Stomach smooth muscle (tissue), 2 donors: ENCODE data around the gene PVALEF.

Source experiments
- H3K27ac ChIP-seq: one replicate; pipeline ENCODE4 v1.7.0; 2013; ENCODE audit warnings: mild to moderate bottlenecking, low read length, inconsistent platforms
- H3K27me3 ChIP-seq, 2 donors: one replicate each; pipeline ENCODE4 v1.7.0; 2013; ENCODE audit warnings: low read length in 2 of 2; ENCODE audit not compliant: insufficient read depth in 2 of 2, control insufficient read depth in 1 of 2
- H3K36me3 ChIP-seq, 2 donors: one replicate each; pipeline ENCODE4 v1.7.0; 2013; ENCODE audit warnings: low read length in 2 of 2; ENCODE audit not compliant: control insufficient read depth in 2 of 2, insufficient read depth in 2 of 2
- H3K4me1 ChIP-seq: one replicate; pipeline ENCODE4 v1.7.0; 2013; ENCODE audit warnings: low read length; ENCODE audit not compliant: control insufficient read depth, insufficient read depth
- H3K4me3 ChIP-seq, 2 donors: one replicate each; pipeline ENCODE4 v1.7.0; 2013; ENCODE audit warnings: low read length in 2 of 2
- H3K9ac ChIP-seq, 2 donors: one replicate each; pipeline ENCODE4 v1.7.0; 2013; ENCODE audit warnings: low read length in 2 of 2, mild to moderate bottlenecking in 1 of 2
- H3K9me3 ChIP-seq, 2 donors: one replicate each; pipeline ENCODE4 v1.7.0; 2013; ENCODE audit warnings: low read length in 2 of 2; ENCODE audit not compliant: control insufficient read depth in 2 of 2
- donor health status: healthy.
- donor health status: Pancreatic carcinoma.

PVALEF gene

GRCh38 chr17:81165246-81166032 is at the start of gene PVALEF:
TSS of gene PVALEF (plus strand) at chr17:81165507. CDS start at chr17:81181227, 15,720 bp downstream.
- Histone ChIP-seq H3K9ac (peak within 1 kb of the TSS; percentile 9 to 64), H3K4me1 (peaks cover 18% of the 10 kb centered on the region), H3K27ac (peak within 1 kb of the TSS; percentile 41), H3K9me3 (no peaks in the 10 kb centered on the region), H3K27me3 (peaks cover 3% of the 10 kb centered on the region in 2 donors), H3K4me3 (peak within 1 kb of the TSS in 1 of 2 donors; percentile 75), H3K36me3 (no peaks in the 10 kb centered on the region)

- peaks cover 0 to 11% of the 10 kb centered on the region in 2 donors for H3K36me3 ChIP-seq
- H3K9me3 ChIP-seq = no peaks in the 10 kb centered on the region
- no peak overlapping the region for H3K4me3 ChIP-seq
- H3K9ac ChIP-seq = no peak overlapping the region
- H3K4me1 ChIP-seq = peaks cover 15% of the 10 kb centered on the region
- H3K27me3 ChIP-seq = no peaks in the 10 kb centered on the region
- no peak overlapping the region for H3K27ac ChIP-seq
Measured at GRCh38 chr17:81115749-81116464, 49.4 kb upstream of the PVALEF start.

DNA sequence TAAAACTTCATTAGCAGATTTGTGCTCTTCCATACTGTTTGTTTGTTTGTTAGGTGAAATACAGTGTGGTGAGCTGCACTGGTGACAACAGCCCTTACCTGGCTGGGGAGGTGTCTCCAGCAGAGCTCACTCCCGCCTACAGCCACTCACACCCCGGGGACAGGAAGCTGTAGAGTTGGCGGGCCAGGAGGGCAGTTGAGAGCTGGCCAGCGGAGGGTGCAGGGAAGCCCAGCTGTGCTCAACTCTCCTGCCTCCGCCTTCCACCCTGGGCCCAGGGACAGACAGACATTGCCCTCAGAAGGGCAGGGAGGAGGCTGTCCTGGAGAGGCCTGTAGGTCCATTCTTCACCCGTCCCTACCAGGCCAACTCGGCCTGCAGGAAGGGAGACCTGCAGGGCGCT is 48.6 kb upstream of the PVALEF start:
- H3K9me3 ChIP-seq = no peaks in the 10 kb centered on the region
- H3K9ac ChIP-seq = no peak overlapping the region
- H3K4me1 ChIP-seq = peaks cover 15% of the 10 kb centered on the region
- H3K27ac ChIP-seq = no peak overlapping the region
- no peaks in the 10 kb centered on the region for H3K27me3 ChIP-seq
- H3K36me3 ChIP-seq = peaks cover 0 to 9% of the 10 kb centered on the region in 2 donors
- no peak overlapping the region for H3K4me3 ChIP-seq

DNA sequence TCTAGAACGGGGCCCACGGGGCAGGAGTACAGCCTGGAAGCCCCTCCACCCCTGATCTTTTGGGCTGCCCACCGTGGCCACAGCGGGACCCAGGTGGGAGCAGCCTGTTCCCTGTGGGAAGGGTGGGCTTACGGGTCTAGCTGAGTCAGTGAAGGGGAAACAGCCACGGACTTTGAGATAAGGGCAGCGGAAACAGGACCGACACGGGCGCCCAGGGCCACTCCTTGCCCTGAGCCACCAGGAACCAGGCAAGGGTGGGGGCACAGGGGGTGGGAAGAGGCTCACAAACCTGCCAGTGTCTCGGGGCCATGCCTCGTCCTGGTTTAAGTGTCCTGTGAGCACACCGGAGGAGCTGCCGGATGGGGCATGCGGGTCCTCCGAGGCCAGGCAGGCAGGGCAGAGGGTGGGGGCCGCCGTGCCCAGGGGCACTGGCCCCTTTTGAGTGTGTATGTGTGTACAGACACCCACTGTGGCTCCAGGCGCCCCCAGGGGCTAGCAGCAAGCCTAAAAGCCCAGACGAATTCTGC is 47.6 kb upstream of the PVALEF start:
- Histone ChIP-seq H3K4me3 (no peak overlapping the region), H3K9me3 (no peaks in the 10 kb centered on the region), H3K27me3 (no peaks in the 10 kb centered on the region), H3K9ac (no peak overlapping the region), H3K4me1 (peaks cover 15% of the 10 kb centered on the region), H3K36me3 (peaks cover 0 to 6% of the 10 kb centered on the region in 2 donors), H3K27ac (no peak overlapping the region)

DNA sequence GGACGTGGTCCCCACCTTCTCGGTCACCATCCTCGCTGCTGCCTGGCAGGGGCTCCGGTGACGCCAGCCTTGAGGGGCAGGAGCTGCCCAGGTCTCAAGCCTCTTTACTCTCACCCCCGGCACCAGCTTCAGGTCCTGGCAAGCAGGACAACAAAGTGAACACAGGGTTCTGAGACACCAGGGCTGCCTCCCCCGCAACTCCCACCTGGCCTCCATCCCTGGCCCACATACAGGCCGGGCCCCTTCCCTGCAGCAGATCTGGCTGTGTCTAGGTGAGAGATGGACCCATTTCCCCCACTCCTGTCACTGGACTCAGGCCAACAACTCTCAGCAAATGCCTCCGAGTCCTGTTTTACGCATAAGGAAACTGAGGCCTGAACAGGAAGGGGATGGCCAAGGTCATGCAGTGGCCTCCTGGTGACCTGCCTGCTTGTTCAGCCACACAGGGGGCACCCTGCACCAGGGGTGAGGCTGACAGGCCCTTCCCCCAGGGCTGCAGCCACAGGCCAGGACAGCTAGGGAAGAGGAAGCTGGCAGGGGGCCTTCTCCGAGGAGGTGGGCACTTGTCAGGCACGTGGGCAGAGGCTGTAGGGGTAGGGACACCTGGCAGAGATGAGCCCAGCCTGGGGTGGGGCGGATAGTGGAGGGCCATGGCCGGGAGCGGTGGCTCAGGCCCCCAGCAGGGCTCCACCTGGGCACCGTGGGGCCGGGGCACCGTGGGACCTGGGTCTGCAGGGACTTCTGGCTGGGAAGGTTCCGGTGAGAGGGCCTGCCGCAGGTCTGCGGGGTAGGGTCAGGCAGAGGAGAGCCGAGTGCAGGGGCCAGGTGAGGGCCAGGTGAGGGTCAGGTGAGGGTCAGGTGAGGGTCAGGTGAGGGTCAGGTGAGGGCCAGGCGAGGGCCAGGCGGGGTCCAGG is 46.7 kb upstream of the PVALEF start:
- H3K4me1 ChIP-seq = peaks cover 15% of the 10 kb centered on the region
- no peak overlapping the region for H3K9ac ChIP-seq
- H3K4me3 ChIP-seq = peak overlapping the region in 1 of 2 donors; percentile 59
- H3K27ac ChIP-seq = no peak overlapping the region
- H3K27me3 ChIP-seq = no peaks in the 10 kb centered on the region
- peaks cover 0 to 6% of the 10 kb centered on the region in 2 donors for H3K36me3 ChIP-seq
- H3K9me3 ChIP-seq = no peaks in the 10 kb centered on the region

DNA sequence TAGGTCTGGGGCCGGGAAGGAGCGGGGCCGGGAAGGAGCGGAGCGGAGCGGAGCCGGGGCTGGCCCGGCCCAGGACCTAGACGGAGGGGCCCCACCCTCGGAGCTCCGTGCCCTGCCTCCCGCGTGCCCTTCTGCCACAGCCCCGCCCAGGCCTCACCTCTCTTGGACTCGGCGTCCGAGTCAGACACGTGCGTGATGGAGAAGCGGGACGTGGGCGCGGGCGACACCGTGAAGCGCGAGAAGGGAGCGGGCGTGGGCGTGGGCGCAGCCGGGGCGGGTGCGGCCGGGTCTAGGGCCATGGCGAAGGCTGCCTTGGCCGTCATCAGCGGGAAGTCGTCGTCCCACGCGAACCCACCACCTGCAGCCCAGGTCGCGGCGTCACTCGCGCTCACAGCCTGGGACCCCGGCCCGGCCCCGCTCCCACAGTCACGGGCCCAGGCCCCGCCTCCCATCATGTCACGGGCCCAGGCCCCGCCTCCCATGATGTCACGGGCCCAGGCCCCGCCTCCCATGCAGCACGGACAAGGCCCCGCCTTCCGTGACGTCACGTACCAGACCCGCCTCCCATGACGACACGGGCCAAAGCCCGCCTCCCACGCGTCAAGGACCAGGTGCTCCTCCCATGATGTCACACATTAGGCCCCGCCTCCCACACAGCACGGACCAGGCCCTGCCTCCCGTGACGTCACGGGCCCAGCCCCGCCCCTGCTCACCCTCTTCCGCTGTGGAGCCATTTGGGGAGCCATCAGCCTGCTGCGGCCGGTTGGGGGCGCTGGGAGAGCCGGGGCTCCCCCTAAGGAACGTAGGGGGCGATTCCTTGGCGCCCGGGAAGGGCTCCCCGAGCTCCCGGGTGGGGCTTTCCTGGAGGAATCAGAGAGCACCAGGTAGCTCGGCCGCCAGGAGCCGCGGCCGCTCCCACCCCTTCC is 45.8 kb upstream of the PVALEF start:
- no peaks in the 10 kb centered on the region for H3K27me3 ChIP-seq
- H3K27ac ChIP-seq = peak overlapping the region; percentile 62
- no peak overlapping the region for H3K9ac ChIP-seq
- H3K36me3 ChIP-seq = peaks cover 0 to 6% of the 10 kb centered on the region in 2 donors
- H3K9me3 ChIP-seq = no peaks in the 10 kb centered on the region
- H3K4me1 ChIP-seq = peaks cover 15% of the 10 kb centered on the region
- H3K4me3 ChIP-seq = peak overlapping the region in 1 of 2 donors; percentile 59

DNA sequence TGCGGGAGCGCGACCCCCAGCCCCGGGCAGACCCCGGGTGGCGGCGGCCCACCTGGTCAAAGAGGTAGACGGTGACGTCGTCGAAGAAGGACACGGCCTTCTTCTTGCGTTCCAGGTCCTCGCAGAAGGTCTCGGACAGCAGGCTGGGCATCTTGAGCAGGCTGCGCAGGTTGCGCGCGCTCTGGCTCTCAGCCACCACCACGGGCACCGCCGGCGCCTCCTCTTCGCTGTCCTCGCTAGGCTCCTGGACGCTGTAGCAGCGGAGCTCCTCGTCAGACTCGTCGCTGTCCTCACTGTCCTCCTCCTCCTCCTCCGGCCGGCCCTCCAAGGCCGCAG is 45.2 kb upstream of the PVALEF start:
- Histone ChIP-seq H3K9ac (no peak overlapping the region), H3K27me3 (no peaks in the 10 kb centered on the region), H3K27ac (peak overlapping the region; percentile 62), H3K4me3 (peak overlapping the region in 1 of 2 donors; percentile 59), H3K9me3 (no peaks in the 10 kb centered on the region), H3K4me1 (peaks cover 15% of the 10 kb centered on the region), H3K36me3 (peaks cover 0 to 6% of the 10 kb centered on the region in 2 donors)

GRCh38 chr17:81120695-81121621 is 44.3 kb upstream of the PVALEF start:
- no peaks in the 10 kb centered on the region for H3K27me3 ChIP-seq
- peaks cover 15% of the 10 kb centered on the region for H3K4me1 ChIP-seq
- no peaks in the 10 kb centered on the region for H3K9me3 ChIP-seq
- H3K9ac ChIP-seq = no peak overlapping the region
- H3K27ac ChIP-seq = peak overlapping the region; percentile 62
- no peak overlapping the region for H3K4me3 ChIP-seq
- peaks cover 0 to 6% of the 10 kb centered on the region in 2 donors for H3K36me3 ChIP-seq
